PC-3 (cell line): ENCODE data around the gene TMEM106A. TPM values are rescaled to one million over a fixed set of nuclear protein-coding genes. Genes with fewer than 3 reads are reported as not detected.

ENCODE experiments used
- ATAC-seq: fragments of 200-7000 bp; cut with Tn5 transposase; 2 replicates; pipeline ENCODE4 v1.9.1; 2020; ENCODE audit warnings: mild to moderate bottlenecking, moderate library complexity
- BruUV-seq: library from RNA; stranded (reverse); fragments of 400-500 nt; replicated peaks from 2 replicates; lab custom pipeline; 2021; lab: Mats Ljungman, UMichigan
- CTCF ChIA-PET: fragments of 300-600 bp; sonication (Branson Sonifier 250); formaldehyde crosslinking; loops from one replicate; lab custom pipeline; 2022; ENCODE audit warnings: antibody characterized with exemption; lab: Charles Lee
- POLR2A ChIA-PET: fragments of 300-600 bp; sonication (Branson Sonifier 250); formaldehyde crosslinking; loops from one replicate; lab custom pipeline; 2022; ENCODE audit warnings: antibody characterized with exemption; ENCODE audit not compliant: unreplicated experiment; lab: Charles Lee
- DNase-seq: peaks from one replicate; pipeline ENCODE4 v3.0.0-alpha.2; 2015
- H2AFZ ChIP-seq: fragments of 300-600 bp; sonication (generic); 2 replicates; pipeline ENCODE4 v1.6.0; 2016; ENCODE audit warnings: antibody characterized with exemption, low read length
- H3F3A ChIP-seq: fragments of 300-600 bp; sonication (generic); one replicate; pipeline ENCODE4 v1.6.0; 2017; ENCODE audit warnings: antibody characterized with exemption, low read length, control low read depth, mild to moderate bottlenecking; ENCODE audit not compliant: unreplicated experiment
- H3K27ac ChIP-seq: fragments of 300-600 bp; sonication (generic); 2 replicates; pipeline ENCODE4 v1.5.1; 2016; ENCODE audit warnings: mild to moderate bottlenecking, low read length
- H3K27me3 ChIP-seq: fragments of 300-600 bp; sonication (generic); 2 replicates; pipeline ENCODE4 v1.6.1; 2016; ENCODE audit warnings: low read length, mixed read lengths
- H3K36me3 ChIP-seq: fragments of 300-600 bp; sonication (generic); 2 replicates; pipeline ENCODE4 v1.6.1; 2016; ENCODE audit warnings: low read depth, mixed run types, low read length, mixed read lengths
- H3K4me1 ChIP-seq: fragments of 300-600 bp; sonication (generic); 2 replicates; pipeline ENCODE4 v1.5.1; 2016; ENCODE audit warnings: low read length; ENCODE audit not compliant: insufficient read depth
- H3K4me2 ChIP-seq: fragments of 300-600 bp; sonication (generic); 2 replicates; pipeline ENCODE4 v1.6.0; 2016; ENCODE audit warnings: low read length
- H3K4me3 ChIP-seq: fragments of 300-600 bp; sonication (generic); 2 replicates; pipeline ENCODE4 v1.5.1; 2016; ENCODE audit warnings: mild to moderate bottlenecking, low read length, mixed read lengths
- H3K79me2 ChIP-seq: fragments of 300-600 bp; sonication (generic); 2 replicates; pipeline ENCODE4 v1.6.1; 2017; ENCODE audit warnings: low read length, mixed read lengths
- H3K9ac ChIP-seq: fragments of 300-600 bp; sonication (generic); 2 replicates; pipeline ENCODE4 v1.6.0; 2016; ENCODE audit warnings: mild to moderate bottlenecking, low read length
- H3K9me2 ChIP-seq: fragments of 300-600 bp; sonication (generic); replicated peaks from 2 replicates; pipeline ENCODE4 v1.6.1; 2016; ENCODE audit warnings: mixed run types, low read length, mixed read lengths
- H3K9me3 ChIP-seq: fragments of 300-600 bp; sonication (generic); 2 replicates; pipeline ENCODE4 v1.6.1; 2016; ENCODE audit warnings: low read length, mixed read lengths
- H4K20me1 ChIP-seq: fragments of 300-600 bp; sonication (generic); 2 replicates; pipeline ENCODE4 v1.6.1; 2016; ENCODE audit warnings: low read length, mixed read lengths
- EZH2 ChIP-seq: fragments of 300-600 bp; sonication (generic); IDR thresholded peaks from one replicate; pipeline ENCODE4 v1.6.1; 2017; ENCODE audit warnings: antibody characterized with exemption, mild to moderate bottlenecking, low read length; ENCODE audit not compliant: unreplicated experiment
- EZH2phosphoT487 ChIP-seq: fragments of 300-600 bp; sonication (generic); IDR thresholded peaks from 2 replicates; pipeline ENCODE4 v1.6.1; 2018; ENCODE audit warnings: mild to moderate bottlenecking, antibody characterized with exemption, low read length, borderline replicate concordance
- intact Hi-C: fragments of 100-400 bp; cut with micrococcal nuclease; formaldehyde crosslinking; loops from 2 replicates; pipeline ENCODE4 v1.9.0; 2023
- total RNA-seq: library from RNA; depleted of rRNA; stranded (reverse); fragments of >200 nt; gene quantifications from 2 replicates; pipeline ENCODE4 v1.2.3, GENCODE V29; 2014
- TF ChIP-seq, protein P1 (sequence below): fragments of 300-600 bp; sonication (generic); conservative IDR thresholded peaks from 2 replicates; pipeline ENCODE4 v1.5.1; 2017; ENCODE audit warnings: antibody characterized with exemption, low read depth, mild to moderate bottlenecking, low read length

The TMEM106A gene
- total RNA-seq, 1 experiment from 2014 or later = not detected

DNA sequence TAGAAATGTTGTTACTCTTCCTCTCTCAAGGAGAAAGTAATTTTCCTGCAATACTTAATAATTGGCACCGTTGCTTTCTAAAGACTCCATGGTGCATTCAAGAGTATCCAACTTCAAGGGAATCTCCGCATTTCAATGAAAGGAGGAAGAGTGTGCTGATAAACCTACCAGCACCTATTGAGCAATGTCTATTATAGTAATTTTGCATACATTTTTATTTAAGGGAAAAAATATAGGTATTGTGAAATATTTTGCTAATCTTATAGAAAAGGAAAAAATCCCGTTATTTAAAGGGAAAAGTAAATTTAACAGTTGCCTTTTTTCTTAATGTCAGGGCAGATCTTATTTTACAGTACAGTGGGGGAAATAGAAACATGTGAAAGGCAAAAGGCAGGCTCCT lies 1.1 kb upstream of the TMEM106A start:
- Histone ChIP-seq H3K4me3 (no peak overlapping the region), H3K27me3 (no peaks in the 10 kb centered on the region), H3F3A (no peaks in the 10 kb centered on the region), H4K20me1 (no peaks in the 10 kb centered on the region), H3K9me3 (no peaks in the 10 kb centered on the region), H3K4me2 (no peak overlapping the region), H3K36me3 (no peaks in the 10 kb centered on the region), H3K79me2 (no peaks in the 10 kb centered on the region), H3K27ac (no peak overlapping the region), H3K9ac (no peak overlapping the region), H3K4me1 (no peaks in the 10 kb centered on the region), H3K9me2 (no peaks in the 10 kb centered on the region), H2AFZ (no peak overlapping the region)
- TF ChIP-seq EZH2phosphoT487 (no peak), EZH2 (no peak)
- TF ChIP-seq, protein P1, sequence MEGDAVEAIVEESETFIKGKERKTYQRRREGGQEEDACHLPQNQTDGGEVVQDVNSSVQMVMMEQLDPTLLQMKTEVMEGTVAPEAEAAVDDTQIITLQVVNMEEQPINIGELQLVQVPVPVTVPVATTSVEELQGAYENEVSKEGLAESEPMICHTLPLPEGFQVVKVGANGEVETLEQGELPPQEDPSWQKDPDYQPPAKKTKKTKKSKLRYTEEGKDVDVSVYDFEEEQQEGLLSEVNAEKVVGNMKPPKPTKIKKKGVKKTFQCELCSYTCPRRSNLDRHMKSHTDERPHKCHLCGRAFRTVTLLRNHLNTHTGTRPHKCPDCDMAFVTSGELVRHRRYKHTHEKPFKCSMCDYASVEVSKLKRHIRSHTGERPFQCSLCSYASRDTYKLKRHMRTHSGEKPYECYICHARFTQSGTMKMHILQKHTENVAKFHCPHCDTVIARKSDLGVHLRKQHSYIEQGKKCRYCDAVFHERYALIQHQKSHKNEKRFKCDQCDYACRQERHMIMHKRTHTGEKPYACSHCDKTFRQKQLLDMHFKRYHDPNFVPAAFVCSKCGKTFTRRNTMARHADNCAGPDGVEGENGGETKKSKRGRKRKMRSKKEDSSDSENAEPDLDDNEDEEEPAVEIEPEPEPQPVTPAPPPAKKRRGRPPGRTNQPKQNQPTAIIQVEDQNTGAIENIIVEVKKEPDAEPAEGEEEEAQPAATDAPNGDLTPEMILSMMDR = no peak
- ATAC-seq = no peak
- DNase-seq = no peak
- POLR2A ChIA-PET = no interaction called here
- intact Hi-C loops = no loop called here
- no TSS peak for BruUV-seq
- CTCF ChIA-PET = no interaction called here

DNA sequence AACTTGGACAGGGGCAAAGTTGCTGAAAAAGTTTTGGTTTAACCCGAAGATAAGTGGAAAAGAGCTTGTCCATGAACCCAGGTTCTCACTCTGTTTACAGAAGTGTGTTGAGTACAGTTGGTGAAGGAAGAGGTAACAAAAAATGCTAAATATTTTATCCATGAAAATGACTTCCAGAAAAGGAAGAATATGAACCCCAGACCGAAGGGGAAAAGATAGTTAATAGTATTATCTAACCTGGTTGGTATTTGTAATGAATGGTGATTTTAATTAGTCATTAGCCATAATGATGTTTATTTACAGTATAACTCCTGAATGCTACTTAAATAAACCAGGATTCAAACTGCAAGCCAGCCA lies 574 bp upstream of the TMEM106A start:
- no peaks in the 10 kb centered on the region for H3K27me3 ChIP-seq
- H3K27ac ChIP-seq = no peak overlapping the region
- intact Hi-C loops = no loop called here
- no peak overlapping the region for H2AFZ ChIP-seq
- ATAC-seq (no peak), DNase-seq (no peak)
- TSS peak; percentile 34 for BruUV-seq
- no peaks in the 10 kb centered on the region for H3K79me2 ChIP-seq
- no peak overlapping the region for H3K4me2 ChIP-seq
- H3F3A ChIP-seq = no peaks in the 10 kb centered on the region
- no peaks in the 10 kb centered on the region for H4K20me1 ChIP-seq
- H3K4me3 ChIP-seq = no peak overlapping the region
- no peaks in the 10 kb centered on the region for H3K4me1 ChIP-seq
- ChIA-PET POLR2A (no interaction called here), CTCF (no interaction called here)
- H3K9ac ChIP-seq = no peak overlapping the region
- H3K9me2 ChIP-seq = no peaks in the 10 kb centered on the region
- no peaks in the 10 kb centered on the region for H3K9me3 ChIP-seq
- TF ChIP-seq EZH2 (no peak), EZH2phosphoT487 (no peak)
- TF ChIP-seq, protein P1 = no peak
- H3K36me3 ChIP-seq = no peaks in the 10 kb centered on the region

DNA sequence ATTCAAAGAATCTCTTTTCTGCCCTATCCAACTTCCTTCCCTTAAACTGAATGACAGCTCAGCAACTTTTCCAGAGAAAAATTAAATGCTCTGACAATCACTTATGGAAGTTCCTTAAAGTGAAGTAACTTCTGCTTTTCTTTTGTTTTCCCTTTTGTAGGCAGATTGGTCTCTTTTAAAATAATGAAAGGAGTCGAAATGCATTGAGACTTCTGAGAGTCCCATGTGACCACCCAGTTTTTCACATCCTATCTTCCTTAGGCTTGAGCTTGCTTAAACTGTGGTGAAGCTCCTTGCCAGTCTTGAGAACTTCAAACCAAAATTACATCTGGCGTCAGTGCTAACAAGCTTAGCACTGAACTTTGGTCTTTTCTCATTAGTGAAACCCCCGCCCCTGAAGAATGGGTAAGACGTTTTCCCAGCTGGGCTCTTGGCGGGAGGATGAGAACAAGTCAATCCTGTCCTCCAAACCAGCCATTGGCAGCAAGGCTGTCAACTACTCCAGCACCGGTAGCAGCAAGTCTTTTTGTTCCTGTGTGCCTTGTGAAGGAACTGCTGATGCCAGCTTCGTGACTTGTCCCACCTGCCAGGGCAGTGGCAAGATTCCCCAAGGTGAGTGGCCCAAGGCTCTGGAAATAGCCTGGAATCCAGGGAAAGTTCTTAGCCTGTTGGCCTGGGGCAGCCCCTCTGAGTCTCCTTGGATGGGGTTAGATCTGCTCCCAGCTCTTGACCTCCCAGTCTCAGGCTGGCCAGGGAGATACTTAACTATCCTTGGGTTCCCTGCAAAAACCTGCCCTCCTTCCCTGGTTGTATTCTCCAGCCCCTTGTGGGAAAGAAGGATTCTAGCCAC lies 1.2 kb downstream of the TMEM106A start:
- ATAC-seq (no peak), DNase-seq (no peak)
- H3K9me3 ChIP-seq = no peaks in the 10 kb centered on the region
- H3K9ac ChIP-seq = no peak overlapping the region
- H3K27ac ChIP-seq = no peak overlapping the region
- no peaks in the 10 kb centered on the region for H3K4me1 ChIP-seq
- ChIA-PET CTCF (no interaction called here), POLR2A (no interaction called here)
- TF ChIP-seq EZH2 = no peak
- TF ChIP-seq, protein P1 = no peak
- no peak for TF ChIP-seq EZH2phosphoT487
- intact Hi-C loops = no loop called here
- H3K36me3 ChIP-seq = no peaks in the 10 kb centered on the region
- no peaks in the 10 kb centered on the region for H3K9me2 ChIP-seq
- H3K79me2 ChIP-seq = no peaks in the 10 kb centered on the region
- H3F3A ChIP-seq = no peaks in the 10 kb centered on the region
- no peak overlapping the region for H3K4me2 ChIP-seq
- H4K20me1 ChIP-seq = no peaks in the 10 kb centered on the region
- H3K27me3 ChIP-seq = no peaks in the 10 kb centered on the region
- H2AFZ ChIP-seq = no peak overlapping the region
- H3K4me3 ChIP-seq = no peak overlapping the region
- no TSS peak for BruUV-seq
